Mesenchymal stem cell (in vitro differentiated cells and primary cell): ENCODE results near the gene LMF1.

Source experiments
- DNase-seq: peaks from one replicate; pipeline ENCODE4 v3.0.0-alpha.2; 2013
- H2AFZ ChIP-seq: one replicate; pipeline ENCODE4 v1.6.1; 2013; ENCODE audit warnings: low read depth, mild to moderate bottlenecking, control low read depth, inconsistent platforms, low read length, moderate library complexity
- H2AK5ac ChIP-seq: 2 replicates; pipeline ENCODE4 v1.6.1; 2013; ENCODE audit warnings: low read length, moderate library complexity, mild to moderate bottlenecking, inconsistent platforms; ENCODE audit not compliant: severe bottlenecking
- H2BK120ac ChIP-seq: one replicate; pipeline ENCODE4 v1.6.1; 2013; ENCODE audit warnings: low read depth, mild to moderate bottlenecking, inconsistent platforms, low read length, moderate library complexity
- H2BK12ac ChIP-seq, 2 experiments: one replicate each; pipeline ENCODE4 v1.6.1; 2013; ENCODE audit warnings: inconsistent platforms in 2 of 2, low read length in 2 of 2, mild to moderate bottlenecking in 2 of 2, moderate library complexity in 2 of 2, control low read depth in 1 of 2
- H2BK15ac ChIP-seq: one replicate; pipeline ENCODE4 v1.6.1; 2013; ENCODE audit warnings: mild to moderate bottlenecking, low read depth, inconsistent platforms; ENCODE audit not compliant: poor library complexity, severe bottlenecking
- H2BK5ac ChIP-seq: 2 replicates; pipeline ENCODE4 v1.6.1; 2013; ENCODE audit warnings: low read depth, mild to moderate bottlenecking, low read length, control low read depth, inconsistent platforms; ENCODE audit not compliant: poor library complexity, severe bottlenecking
- H3K14ac ChIP-seq, 2 experiments: one replicate each; pipeline ENCODE4 v1.6.1; 2013; ENCODE audit warnings: inconsistent platforms in 2 of 2, low read length in 2 of 2, control low read depth in 1 of 2, mild to moderate bottlenecking in 1 of 2, moderate library complexity in 1 of 2
- H3K18ac ChIP-seq, 2 experiments: one replicate each; pipeline ENCODE4 v1.6.1; 2013; ENCODE audit warnings: inconsistent platforms in 2 of 2, low read length in 2 of 2, control low read depth in 1 of 2, low read depth in 1 of 2, mild to moderate bottlenecking in 1 of 2
- H3K23ac ChIP-seq, 2 experiments: one replicate each; pipeline ENCODE4 v1.6.1; 2013; ENCODE audit warnings: inconsistent platforms in 2 of 2, low read length in 2 of 2, mild to moderate bottlenecking in 2 of 2, moderate library complexity in 2 of 2, control low read depth in 1 of 2
- H3K27ac ChIP-seq: 2 replicates; pipeline ENCODE4 v1.5.1; 2013; ENCODE audit warnings: mild to moderate bottlenecking, moderate library complexity, low read length, control low read depth, inconsistent platforms; ENCODE audit not compliant: poor library complexity, severe bottlenecking
- H3K27me3 ChIP-seq, 2 experiments: 2 replicates each; pipeline versions ENCODE4 v1.6.1 to v1.7.0; 2013; ENCODE audit warnings: low read length in 2 of 2, mild to moderate bottlenecking in 2 of 2, moderate library complexity in 2 of 2, control low read depth in 1 of 2, inconsistent platforms in 1 of 2; ENCODE audit not compliant: control insufficient read depth in 1 of 2, insufficient read depth in 1 of 2
- H3K36me3 ChIP-seq, 2 experiments: 2 replicates each; pipeline versions ENCODE4 v1.6.1 to v1.7.0; 2013; ENCODE audit warnings: low read length in 2 of 2, control low read depth in 1 of 2, inconsistent platforms in 1 of 2, low read depth in 1 of 2, mild to moderate bottlenecking in 1 of 2; ENCODE audit not compliant: insufficient read depth in 2 of 2, control insufficient read depth in 1 of 2
- H3K4ac ChIP-seq, 2 experiments: one replicate each; pipeline ENCODE4 v1.6.1; 2013; ENCODE audit warnings: inconsistent platforms in 2 of 2, low read length in 2 of 2, mild to moderate bottlenecking in 2 of 2, moderate library complexity in 2 of 2, control low read depth in 1 of 2, low read depth in 1 of 2
- H3K4me1 ChIP-seq: 2 replicates; pipeline ENCODE4 v1.6.1; 2013; ENCODE audit warnings: low read depth, low read length, control low read depth; ENCODE audit not compliant: control insufficient read depth, insufficient read depth
- H3K4me2 ChIP-seq: 2 replicates; pipeline ENCODE4 v1.6.1; 2013; ENCODE audit warnings: low read length, mild to moderate bottlenecking, inconsistent platforms; ENCODE audit not compliant: poor library complexity, severe bottlenecking
- H3K4me3 ChIP-seq, 2 experiments: 2 replicates each; pipeline versions ENCODE4 v1.5.1 to v1.7.0; 2013; ENCODE audit warnings: low read length in 2 of 2, mild to moderate bottlenecking in 2 of 2, control low read depth in 1 of 2, low read depth in 1 of 2; ENCODE audit not compliant: insufficient read depth in 1 of 2
- H3K79me1 ChIP-seq: replicated peaks from 2 replicates; pipeline ENCODE4 v1.6.1; 2013; ENCODE audit warnings: mild to moderate bottlenecking, control low read depth, low read length, inconsistent platforms; ENCODE audit not compliant: poor library complexity, severe bottlenecking
- H3K9ac ChIP-seq: 2 replicates; pipeline ENCODE4 v1.7.0; 2013; ENCODE audit warnings: mild to moderate bottlenecking, low read length, moderate library complexity
- H3K9me3 ChIP-seq: 2 replicates; pipeline ENCODE4 v1.7.0; 2013; ENCODE audit warnings: mild to moderate bottlenecking, low read length; ENCODE audit not compliant: control insufficient read depth
- H4K8ac ChIP-seq: one replicate; pipeline ENCODE4 v1.6.1; 2013; ENCODE audit warnings: inconsistent platforms, mild to moderate bottlenecking, low read length, moderate library complexity
- H4K91ac ChIP-seq: one replicate; pipeline ENCODE4 v1.6.1; 2013; ENCODE audit warnings: mild to moderate bottlenecking, low read length, inconsistent platforms
- WGBS: methylation state at CpG from one replicate; pipeline ENCODE4 v1.1.7; 2013; ENCODE audit warnings: mixed read lengths; 5-methylcytosine and 5-hydroxymethylcytosine counted together

Gene LMF1

GRCh38 chr16:969508-970385 lies 1.0 kb downstream of the LMF1 start:
- Histone ChIP-seq H3K4me2 (peak overlapping the region; percentile 68), H3K27me3 (peaks cover 0 to 20% of the 10 kb centered on the region in 2 experiments), H2BK5ac (no peak overlapping the region), H3K9me3 (no peaks in the 10 kb centered on the region), H4K91ac (peak overlapping the region; percentile 76), H3K9ac (peak overlapping the region; percentile 88), H2BK120ac (no peak overlapping the region), H3K18ac (peak overlapping the region in 1 of 2 experiments; percentile 63), H3K14ac (no peak overlapping the region), H3K27ac (no peak overlapping the region), H2BK15ac (no peak overlapping the region), H2BK12ac (peak overlapping the region in 1 of 2 experiments; percentile 11), H3K36me3 (peaks cover 21 to 22% of the 10 kb centered on the region in 2 experiments), H3K4ac (peak overlapping the region in 1 of 2 experiments; percentile 73), H2AFZ (peak overlapping the region; percentile 79), H3K23ac (no peak overlapping the region), H3K4me3 (peak overlapping the region; percentile 73 to 83), H4K8ac (peak overlapping the region; percentile 80), H3K79me1 (peaks cover 7% of the 10 kb centered on the region), H3K4me1 (peaks cover 12% of the 10 kb centered on the region), H2AK5ac (no peak overlapping the region)
- no peak for DNase-seq
- 78% methylated on average over 54 of the region's 55 CpGs for WGBS

- H2AFZ ChIP-seq = no peak overlapping the region
- H2BK120ac ChIP-seq = no peak overlapping the region
- H4K8ac ChIP-seq = no peak overlapping the region
- H3K23ac ChIP-seq = no peak overlapping the region
- no peak overlapping the region for H2BK15ac ChIP-seq
- peaks cover 21 to 22% of the 10 kb centered on the region in 2 experiments for H3K36me3 ChIP-seq
- no peak overlapping the region for H2BK5ac ChIP-seq
- H3K79me1 ChIP-seq = peaks cover 8% of the 10 kb centered on the region
- no peak overlapping the region for H3K4me2 ChIP-seq
- no peak overlapping the region for H2BK12ac ChIP-seq
- peaks cover 11% of the 10 kb centered on the region for H3K4me1 ChIP-seq
- peaks cover 0 to 12% of the 10 kb centered on the region in 2 experiments for H3K27me3 ChIP-seq
- WGBS = 23% methylated on average over 5 of the region's 8 CpGs
- no peak overlapping the region for H2AK5ac ChIP-seq
- H3K18ac ChIP-seq = no peak overlapping the region
- H3K9me3 ChIP-seq = no peaks in the 10 kb centered on the region
- H3K9ac ChIP-seq = no peak overlapping the region
- no peak overlapping the region for H3K4ac ChIP-seq
- H3K27ac ChIP-seq = no peak overlapping the region
- no peak for DNase-seq
- no peak overlapping the region for H3K4me3 ChIP-seq
- H3K14ac ChIP-seq = no peak overlapping the region
- H4K91ac ChIP-seq = no peak overlapping the region
Observed at GRCh38 chr16:968620-969019, 2.2 kb downstream of the LMF1 start.

- no peak overlapping the region for H3K18ac ChIP-seq
- no peak overlapping the region for H3K4ac ChIP-seq
- no peaks in the 10 kb centered on the region for H3K9me3 ChIP-seq
- H2BK12ac ChIP-seq = no peak overlapping the region
- DNase-seq = no peak
- H3K4me2 ChIP-seq = no peak overlapping the region
- 90% methylated on average over 41 of the region's 41 CpGs for WGBS
- peaks cover 21 to 22% of the 10 kb centered on the region in 2 experiments for H3K36me3 ChIP-seq
- H3K4me1 ChIP-seq = peaks cover 11% of the 10 kb centered on the region
- no peak overlapping the region for H2BK15ac ChIP-seq
- peaks cover 0 to 12% of the 10 kb centered on the region in 2 experiments for H3K27me3 ChIP-seq
- no peak overlapping the region for H2AK5ac ChIP-seq
- no peak overlapping the region for H2BK5ac ChIP-seq
- no peak overlapping the region for H3K14ac ChIP-seq
- H4K91ac ChIP-seq = no peak overlapping the region
- H3K23ac ChIP-seq = no peak overlapping the region
- no peak overlapping the region for H3K4me3 ChIP-seq
- no peak overlapping the region for H3K9ac ChIP-seq
- H4K8ac ChIP-seq = no peak overlapping the region
- H3K79me1 ChIP-seq = peaks cover 8% of the 10 kb centered on the region
- no peak overlapping the region for H2BK120ac ChIP-seq
- no peak overlapping the region for H3K27ac ChIP-seq
- no peak overlapping the region for H2AFZ ChIP-seq
Observed at GRCh38 chr16:967546-968295, 3.1 kb downstream of the LMF1 start.

- 93% methylated on average over 20 of the region's 20 CpGs for WGBS
- H3K9me3 ChIP-seq = no peaks in the 10 kb centered on the region
- no peak overlapping the region for H2BK5ac ChIP-seq
- H3K4me1 ChIP-seq = peaks cover 11% of the 10 kb centered on the region
- H3K79me1 ChIP-seq = peaks cover 8% of the 10 kb centered on the region
- H3K4me3 ChIP-seq = no peak overlapping the region
- H3K18ac ChIP-seq = no peak overlapping the region
- H2BK120ac ChIP-seq = no peak overlapping the region
- H3K27ac ChIP-seq = no peak overlapping the region
- H2BK12ac ChIP-seq = no peak overlapping the region
- H3K27me3 ChIP-seq = peaks cover 0 to 9% of the 10 kb centered on the region in 2 experiments
- no peak for DNase-seq
- no peak overlapping the region for H4K91ac ChIP-seq
- no peak overlapping the region for H3K4me2 ChIP-seq
- H2AK5ac ChIP-seq = no peak overlapping the region
- no peak overlapping the region for H2BK15ac ChIP-seq
- no peak overlapping the region for H3K4ac ChIP-seq
- no peak overlapping the region for H3K9ac ChIP-seq
- peaks cover 21 to 22% of the 10 kb centered on the region in 2 experiments for H3K36me3 ChIP-seq
- no peak overlapping the region for H4K8ac ChIP-seq
- H2AFZ ChIP-seq = no peak overlapping the region
- H3K14ac ChIP-seq = no peak overlapping the region
- H3K23ac ChIP-seq = no peak overlapping the region
Observed at GRCh38 chr16:967077-967541, 3.7 kb downstream of the LMF1 start.
